HG03196 (cell line): Measurements from ENCODE around the gene PHF2.

Experiments used
- ATAC-seq: cut with Tn5 transposase; IDR thresholded peaks from one replicate; pipeline ENCODE4 v1.9.1; 2021; ENCODE audit not compliant: unreplicated experiment

PHF2 gene

DNA sequence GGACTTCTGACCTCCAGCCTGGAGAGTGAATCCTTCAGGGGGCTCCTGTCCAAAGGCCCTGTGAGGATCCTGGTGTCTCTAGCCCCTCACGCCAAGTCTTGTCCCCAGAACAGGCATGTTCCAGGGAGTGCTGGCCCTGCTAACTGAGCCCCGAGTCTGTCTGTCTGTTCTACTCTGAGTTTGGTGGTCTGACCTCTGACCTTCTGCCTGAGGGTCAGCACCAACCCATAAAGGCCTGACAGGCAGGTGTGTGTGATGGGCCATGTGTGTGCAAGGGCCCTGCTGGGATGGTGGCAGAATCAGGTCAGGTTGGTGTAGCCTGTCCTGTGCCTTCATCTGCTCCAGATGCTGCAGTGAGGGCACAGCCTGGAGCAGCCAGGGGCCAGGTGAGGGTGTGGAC is 46.3 kb downstream of the PHF2 start:
- ATAC-seq, result no peak

DNA sequence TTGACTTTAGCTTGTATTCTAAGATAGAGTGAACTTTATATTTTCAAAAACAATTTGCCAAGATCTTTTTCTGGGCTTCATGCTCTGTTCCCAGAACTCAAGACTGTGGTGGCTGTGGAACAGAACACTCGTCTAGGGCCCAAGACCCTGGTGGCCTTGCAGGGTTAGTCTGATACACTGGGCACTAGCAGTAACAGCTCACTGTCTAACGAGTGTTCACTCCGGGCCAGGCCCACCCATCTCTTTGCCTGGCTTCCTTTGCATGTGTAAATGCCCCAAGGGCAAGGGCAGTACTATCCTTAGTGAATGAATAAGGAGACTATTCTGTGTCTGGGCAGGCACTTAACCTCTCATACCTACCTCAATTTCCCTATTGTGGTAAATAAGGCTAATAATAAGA is 47.4 kb downstream of the PHF2 start:
- no peak for ATAC-seq

DNA sequence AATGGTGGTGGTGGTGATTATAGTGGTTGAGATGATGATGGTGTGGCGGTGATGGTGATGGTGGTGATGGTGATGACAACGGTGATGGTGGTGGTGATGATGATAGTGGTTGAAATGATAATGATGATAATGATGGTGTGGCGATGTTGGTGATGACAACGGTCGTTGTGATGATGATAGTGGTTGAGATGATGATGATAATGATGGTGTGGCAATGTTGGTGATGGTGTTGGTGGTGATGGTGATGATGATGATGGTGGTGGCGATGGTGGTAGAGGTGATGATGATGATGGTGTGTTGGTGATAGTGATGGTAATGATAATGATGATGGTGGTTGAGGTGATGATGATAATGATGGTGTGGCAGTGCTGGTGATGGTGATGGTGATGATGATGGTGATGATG is 48.0 kb downstream of the PHF2 start:
- ATAC-seq, result no peak

DNA sequence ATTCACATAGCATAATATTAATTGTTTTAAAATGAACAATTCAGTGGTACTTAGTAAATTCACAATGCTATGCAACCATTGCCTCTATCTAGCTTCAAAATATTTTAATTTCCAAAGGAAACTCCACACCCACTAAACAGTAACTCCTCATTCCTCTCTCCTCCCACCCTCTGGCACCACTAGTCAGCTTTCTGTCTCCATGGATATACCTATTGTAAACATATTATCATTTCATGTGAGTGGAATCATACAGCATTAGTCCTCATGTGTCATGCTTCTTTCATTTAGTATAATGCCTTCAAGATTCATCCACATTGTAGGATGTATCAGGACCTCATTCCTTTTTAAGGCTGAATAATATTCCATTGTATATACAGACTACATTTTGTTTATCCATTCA is 48.6 kb downstream of the PHF2 start:
- ATAC-seq, result no peak

DNA sequence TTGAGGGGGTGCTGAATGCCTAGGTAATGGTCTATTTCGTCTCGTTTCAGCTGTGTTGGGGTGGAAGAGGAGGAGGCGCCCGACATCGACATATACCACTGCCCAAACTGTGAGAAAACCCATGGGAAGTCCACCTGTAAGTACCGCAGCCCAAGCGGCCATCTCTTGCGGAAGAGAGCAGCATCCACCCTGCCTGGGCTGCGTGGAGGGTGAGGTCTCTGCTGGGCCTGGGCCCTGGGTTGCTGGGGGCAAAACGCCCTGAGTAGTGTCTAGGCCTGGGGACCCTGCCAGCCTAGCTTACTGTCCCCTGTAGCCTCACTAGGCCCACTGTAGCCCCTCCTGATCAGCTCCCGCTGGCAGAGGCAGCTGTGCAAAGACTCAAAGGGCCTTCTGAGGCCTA is 53.5 kb downstream of the PHF2 start:
- ATAC-seq, result no peak

DNA sequence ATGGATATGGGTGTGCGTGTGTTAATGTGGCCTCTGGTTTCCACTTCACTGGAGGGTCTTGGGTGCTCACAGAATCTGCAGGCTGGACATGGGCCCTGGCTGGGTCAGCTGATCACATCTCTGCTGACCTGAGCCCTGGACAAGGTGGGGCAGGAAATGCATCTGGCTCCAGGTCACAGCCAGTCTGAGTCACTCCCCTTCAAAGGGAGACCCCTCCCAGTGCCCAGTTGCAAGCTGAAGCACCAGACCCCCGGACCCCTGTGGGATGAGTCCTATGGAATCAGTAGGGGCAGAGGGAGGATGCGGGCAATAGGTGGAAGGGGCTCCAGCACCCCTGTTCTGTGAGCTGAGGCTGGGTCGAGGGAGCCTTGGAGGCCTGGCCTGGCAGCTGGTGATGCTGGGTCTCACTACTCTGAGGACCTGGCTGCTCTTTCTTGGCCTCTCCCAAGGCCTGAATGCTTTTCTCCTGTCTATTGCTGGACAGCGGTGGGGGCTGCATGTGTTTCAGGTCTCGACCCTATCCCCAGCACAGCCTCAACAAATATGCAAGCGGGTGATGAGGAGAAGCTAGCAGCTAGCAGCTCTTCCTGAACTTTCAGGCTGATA is 54.5 kb downstream of the PHF2 start:
- no peak for ATAC-seq

DNA sequence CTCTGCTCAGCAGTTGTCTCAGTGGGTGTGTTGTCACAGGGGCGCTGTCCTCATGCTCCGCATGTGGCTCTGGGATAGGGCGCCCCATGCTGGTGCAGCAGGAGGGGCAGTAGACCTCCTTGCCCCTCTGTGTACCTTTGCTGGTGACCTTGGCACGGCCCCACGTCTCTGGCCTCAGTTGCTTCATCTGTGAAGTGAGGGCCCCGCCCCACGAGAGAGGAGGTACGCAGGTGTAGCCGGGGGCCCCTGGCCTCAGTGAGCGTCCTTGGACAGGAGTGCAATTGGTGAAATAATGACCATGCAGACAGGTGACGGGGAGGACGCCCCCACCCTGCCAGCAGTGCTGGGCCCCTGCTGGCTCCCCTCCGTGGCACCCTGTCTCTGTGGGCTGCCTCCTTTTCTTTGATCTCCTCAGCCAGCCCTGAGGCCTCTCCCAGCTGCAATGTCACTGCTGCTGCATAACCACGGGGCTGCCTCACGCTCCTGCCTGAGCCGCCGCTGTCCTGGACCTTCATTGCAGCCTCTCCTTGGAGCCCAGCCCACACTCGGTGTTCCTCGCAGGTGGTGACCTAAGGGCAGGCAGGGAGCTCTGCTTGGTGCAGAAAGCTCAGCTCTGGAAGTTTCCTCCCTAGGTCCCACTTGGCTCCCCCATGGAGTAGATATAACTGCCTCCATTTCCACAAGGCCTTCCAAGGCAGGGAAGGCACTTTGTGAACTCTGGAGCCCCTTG is 57.3 kb downstream of the PHF2 start:
- no peak for ATAC-seq

DNA sequence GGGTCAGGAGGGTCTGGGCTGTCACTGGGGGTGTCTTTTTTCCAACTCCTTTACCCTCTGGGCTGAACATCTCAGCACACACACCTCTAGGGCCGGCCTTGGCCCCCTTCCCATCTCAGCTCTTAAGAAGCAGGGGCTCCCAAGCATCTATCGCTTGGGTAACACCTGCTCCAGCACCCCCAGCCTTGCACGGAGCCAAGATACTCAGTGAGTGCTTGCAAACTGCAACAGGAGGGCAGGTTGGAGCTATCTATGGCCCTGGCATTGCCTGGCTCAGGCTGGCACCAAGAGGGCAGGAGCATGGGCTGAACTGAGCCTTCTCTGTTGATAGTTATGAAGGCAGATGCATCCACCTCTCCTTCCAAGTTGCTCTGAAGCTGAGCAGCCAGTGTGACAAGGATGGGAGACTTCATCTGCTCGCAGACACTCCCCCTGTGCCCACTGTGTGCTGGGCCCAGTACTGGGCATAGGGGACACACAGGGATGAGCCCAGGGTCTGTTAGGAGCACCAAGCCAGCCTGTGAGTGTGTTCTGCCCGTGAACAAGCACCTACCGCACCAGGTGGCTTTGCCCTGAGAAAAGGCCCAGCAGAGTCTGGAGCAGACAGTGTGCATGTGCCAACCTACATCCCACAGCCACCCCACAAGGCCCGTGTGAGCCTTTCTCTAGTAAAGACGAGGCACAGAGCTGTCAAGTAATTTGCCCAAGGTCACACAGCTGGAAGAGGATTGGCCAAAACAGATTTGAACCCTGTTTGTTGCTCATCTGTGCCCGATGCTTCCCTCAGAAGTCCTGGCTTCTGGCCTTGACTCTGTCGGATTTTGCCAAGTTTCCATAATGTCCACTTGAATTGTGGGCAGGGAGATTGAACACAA is 58.2 kb downstream of the PHF2 start:
- ATAC-seq, result no peak

DNA sequence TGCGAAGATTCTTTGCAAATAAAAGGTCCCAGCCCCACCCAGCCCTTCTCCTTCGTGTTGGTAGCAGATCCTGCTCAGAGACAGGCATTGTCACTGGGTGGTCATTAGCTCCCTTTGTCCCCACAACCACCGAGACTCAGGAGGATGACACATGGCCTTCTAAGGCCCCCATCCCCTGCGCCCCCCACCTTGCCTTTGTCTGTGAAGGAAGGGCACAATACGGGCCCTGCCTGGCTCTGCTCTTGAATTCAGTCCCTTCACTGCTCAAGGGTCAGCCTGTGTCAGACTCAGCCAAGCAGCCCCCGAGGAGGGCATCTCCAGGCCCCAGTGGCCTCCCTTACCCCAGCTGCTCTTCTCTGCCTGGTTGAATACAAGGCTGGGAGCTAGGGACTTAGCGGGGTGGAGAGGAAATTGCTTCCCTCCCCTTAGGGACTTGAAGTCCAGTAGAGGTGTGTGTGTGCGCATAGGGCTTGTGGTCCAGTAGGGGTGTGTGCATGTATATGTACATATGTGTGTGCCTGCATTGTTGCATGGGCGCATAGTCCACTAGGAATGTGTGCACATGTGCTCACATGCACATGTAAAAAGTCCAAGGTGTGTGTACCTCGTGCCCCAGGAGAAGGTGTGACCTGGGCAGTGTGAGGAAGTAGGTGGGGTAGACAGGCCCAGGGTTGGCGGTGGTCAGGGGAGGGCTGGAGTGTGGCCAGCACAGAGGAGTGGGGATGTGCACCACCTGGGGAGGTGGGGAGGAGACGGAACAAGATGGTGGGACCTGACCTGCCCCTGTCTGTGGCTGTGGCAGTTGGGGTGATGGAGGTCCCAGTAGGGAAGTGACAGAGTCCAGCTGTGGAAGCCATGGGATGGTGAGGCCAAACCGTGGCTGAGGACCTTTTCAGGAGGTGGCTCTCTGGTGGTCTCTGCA is 59.1 kb downstream of the PHF2 start:
- ATAC-seq, result no peak

DNA sequence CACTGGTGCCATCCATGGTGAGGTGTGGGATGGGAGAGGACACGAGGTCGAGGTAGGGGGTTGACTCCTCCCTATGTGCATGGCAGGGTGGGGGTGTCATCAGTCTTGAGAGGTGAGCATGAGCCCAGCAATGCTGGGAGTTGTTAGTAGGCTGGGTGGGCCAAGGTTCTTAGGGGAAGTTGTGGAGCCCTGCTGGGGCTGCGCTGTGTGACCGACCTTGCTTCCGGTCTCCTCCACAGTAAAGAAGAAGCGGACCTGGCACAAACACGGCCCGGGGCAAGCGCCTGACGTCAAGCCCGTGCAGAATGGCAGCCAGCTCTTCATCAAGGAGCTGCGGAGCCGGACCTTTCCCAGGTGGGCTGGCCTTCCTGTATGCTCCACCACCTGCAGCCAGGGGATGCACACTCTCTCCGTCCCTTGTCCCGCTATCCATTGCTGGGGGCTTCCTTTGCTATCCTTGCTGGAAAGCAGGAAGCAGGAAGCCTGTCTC is 59.8 kb downstream of the PHF2 start:
- no peak for ATAC-seq

DNA sequence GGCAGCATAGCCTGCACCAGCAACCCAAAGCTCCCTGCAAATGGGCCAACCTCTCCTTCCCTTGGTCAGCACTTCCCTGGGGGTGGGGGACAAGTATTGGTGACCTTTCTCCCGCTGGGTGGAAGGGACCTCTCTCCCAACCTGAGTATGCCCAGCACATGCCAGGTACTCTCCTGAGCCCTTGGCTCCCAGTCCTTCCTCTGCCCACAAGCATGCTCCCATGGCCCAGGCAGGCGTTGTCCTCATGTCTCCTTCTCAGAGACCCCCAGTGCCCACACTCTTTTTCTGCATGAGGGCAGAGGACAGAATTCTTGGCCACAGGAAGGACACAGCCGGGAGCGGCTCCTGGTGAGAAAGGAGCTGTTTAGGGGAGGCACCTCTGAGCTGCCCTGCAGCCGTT is 60.3 kb downstream of the PHF2 start:
- ATAC-seq, result no peak

DNA sequence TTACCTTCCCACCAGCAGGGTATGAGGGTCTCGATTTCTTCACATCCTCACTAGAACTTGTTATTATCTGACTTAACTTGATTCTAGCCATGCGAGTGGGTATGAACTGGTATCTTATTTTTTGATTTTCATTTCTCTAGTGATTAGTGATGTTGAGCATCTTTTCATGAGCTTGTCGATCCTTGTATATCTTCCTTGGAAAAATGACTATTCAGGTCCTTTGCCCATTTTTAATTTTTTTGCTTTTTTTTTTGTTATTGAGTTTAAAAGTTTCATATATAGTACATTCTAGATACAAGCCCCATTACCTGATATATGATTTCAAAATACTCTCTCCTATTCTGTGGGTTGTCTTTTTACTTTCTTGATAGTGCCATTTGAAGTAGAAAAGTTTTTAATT is 61.5 kb downstream of the PHF2 start:
- no peak for ATAC-seq

DNA sequence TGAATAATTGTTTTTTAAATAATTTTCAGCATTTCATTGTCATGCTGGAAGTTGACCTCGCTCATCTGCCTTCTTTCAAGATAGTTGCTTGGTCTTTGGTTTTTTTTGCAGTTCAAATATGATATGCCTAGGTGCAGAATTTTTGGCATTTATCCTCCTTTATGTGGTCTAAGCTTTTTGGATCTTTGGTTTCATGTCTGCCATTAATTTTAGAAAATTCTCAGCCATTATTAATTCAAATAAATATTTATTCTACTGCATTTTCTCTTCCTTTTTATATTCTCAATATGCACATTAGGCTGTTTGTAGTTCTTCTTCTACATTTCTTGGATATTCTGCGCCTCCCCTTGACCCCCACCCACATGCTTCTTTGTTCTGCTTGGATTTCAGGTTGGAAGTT is 63.6 kb downstream of the PHF2 start:
- ATAC-seq, result no peak

DNA sequence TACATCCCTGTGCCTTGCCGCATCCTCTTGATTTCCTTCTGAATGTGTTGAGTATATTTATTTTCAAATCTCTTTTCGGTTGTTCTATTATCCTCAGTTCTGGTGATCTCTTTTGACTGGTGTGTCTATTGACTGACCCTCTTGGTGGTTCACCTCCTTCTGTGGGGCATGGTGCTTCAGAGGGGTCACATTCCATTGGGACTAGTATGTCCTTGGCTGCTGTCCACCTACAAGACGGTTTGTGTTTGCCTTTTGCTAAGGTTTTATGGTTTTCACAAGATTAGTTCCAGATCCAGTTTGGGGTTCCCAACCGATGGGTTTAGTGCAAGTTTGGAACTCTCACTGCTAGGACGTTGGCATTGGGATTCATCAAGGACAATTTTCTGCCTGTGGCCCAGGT is 66.6 kb downstream of the PHF2 start:
- no peak for ATAC-seq

DNA sequence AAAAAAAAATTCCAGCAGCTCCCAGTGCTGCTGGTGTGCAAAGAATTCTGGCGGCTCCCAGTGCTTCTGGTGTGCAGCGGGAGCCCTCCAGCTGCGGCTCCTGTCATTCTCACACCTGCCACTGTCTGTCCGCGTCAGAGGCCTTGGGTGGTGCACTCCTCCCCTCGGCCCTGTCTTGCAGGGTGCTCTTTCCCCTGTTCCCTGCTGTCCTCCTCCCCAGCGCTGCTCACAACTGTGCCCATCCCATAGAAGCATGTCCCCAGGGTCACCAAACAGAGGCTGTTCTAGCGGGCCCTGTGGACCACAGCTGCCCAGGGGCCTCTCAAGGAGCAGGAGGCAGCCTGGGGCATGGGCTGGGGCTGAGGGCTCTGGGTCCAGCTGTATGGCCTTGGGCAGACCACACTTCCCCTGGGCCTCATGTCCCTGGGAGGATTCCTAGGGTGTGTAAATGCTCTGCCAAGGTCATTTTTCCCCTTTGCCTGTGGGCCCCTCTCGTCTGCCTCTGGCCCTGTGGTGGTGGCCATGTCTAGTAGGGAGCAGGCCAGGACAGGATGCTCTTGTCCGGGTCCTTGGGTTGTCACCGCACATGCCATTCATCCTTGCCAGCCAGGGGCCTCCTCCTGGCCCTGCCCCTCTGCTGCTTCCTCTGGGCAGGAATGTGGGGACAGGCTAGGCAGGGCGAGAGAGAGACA is 68.2 kb downstream of the PHF2 start:
- no peak for ATAC-seq

DNA sequence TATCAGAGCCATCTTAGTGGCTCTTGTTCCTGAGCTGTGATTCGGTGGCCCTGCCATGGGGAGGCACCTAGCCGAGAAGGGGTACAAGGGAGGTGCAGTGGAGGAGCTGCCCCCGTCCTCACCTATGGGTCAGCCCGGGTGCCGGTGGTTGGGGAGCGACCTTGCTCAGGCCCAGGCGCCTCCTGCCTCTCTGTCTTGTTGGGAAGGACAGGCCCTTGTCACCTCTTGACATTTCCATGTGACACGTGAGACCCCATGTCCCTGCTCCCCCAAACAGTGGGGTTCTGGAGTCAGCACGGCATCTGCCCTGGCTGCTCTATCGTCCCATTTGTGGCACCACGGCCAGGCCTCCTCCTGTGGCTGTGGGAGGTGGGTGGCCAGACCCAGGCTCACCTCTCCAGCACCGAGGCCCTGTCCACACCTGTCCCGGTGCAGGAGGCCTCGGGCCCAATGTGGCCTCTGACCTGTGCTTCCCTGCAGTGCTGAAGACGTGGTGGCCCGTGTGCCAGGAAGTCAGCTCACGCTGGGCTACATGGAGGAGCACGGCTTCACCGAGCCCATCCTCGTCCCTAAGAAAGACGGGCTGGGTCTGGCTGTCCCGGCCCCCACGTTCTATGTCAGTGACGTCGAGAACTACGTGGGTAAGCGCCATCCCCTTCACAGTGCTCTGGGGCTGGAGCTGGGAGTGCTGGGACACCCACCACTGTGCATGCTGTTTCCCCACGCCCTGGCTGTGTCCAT is 68.9 kb downstream of the PHF2 start:
- ATAC-seq, result no peak

DNA sequence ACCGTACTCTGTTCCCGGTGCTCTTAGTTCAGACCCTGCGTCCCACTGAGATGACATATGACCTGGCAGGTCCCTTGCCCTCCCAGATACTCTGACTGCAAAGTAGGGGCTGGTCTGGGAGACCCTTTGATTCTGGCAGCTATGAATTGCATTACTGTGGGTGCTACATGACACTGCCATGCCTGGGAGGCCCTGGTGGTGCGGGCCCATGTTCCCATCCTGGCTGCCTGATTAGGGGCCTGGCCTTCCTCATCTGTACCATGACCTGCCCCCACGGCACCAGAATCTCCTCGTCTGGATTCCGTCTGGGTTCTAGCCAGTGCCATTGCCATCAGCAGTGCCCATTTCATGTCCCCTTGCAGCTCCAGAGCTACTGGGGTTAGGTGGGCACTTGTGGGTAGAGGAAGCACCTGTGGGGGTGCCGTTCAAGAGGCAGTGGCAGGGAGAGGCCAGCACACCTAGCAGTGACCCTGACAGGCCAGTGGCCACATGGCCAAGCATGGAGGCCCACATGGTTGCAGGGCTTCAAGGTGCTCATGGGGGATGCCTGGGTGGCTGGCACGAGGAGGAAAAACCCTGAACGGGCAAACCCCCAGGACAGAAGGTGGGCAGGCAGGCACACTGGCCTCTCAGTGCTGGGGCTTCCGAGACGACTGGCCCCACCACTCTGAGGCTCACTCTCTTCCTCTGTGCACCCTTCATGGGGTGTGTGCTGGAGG is 69.7 kb downstream of the PHF2 start:
- no peak for ATAC-seq

DNA sequence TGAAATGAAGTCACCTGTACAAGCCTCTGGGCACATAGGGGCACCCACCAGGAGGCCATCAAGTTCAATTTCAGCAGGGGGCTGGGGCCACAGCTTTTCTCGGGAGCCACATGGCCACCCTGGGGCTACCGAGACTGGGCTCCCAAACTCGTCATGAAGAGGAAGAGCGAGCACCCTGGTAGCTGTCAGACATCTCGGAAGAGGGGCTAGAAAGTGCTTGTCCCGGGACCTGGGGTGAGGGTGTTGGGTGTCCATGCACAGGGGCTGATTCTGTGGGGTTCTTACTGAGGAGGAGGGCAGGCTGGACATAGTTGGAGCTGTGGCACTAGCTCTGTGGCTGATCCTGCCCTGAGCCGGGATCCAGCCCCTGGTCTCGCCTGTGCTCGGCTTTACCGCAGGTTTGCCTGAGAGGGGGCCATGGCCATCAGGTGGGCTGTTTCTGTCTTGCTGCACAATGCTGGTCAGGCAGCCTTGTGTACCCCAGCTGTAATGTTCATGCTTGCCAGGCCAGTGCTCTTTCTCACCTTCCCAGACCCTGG is 70.3 kb downstream of the PHF2 start:
- ATAC-seq, result no peak

DNA sequence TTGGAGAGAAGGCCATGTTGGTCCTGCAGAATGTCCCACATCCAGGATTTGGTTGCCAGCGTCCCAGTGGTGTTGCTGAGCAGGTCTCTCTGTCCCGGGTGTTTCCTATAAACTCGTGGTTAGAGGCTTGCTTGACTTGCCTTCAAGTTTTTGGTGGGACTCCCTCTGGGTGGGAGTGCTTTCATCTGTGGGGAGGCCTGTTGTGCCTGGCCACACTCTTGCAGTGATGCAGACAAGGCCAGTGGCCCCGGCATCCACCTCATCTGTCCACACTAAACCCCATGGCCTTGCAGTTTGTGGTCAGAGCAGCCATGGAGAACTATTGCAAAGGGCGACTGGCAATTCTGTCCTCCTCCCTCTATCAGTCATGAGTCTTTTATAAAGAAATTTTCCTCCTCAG is 71.8 kb downstream of the PHF2 start:
- ATAC-seq, result no peak
